GM21825 (cell line): ENCODE measurements around the gene LDHD.
A peak's percentile ranks its signal among the peaks of the same experiment; 100 is the strongest.

Experiments
- ATAC-seq: cut with Tn5 transposase; IDR thresholded peaks from one replicate; pipeline ENCODE4 v1.9.1; 2021; ENCODE audit warnings: mild to moderate bottlenecking, moderate library complexity; ENCODE audit not compliant: unreplicated experiment

The LDHD gene

DNA sequence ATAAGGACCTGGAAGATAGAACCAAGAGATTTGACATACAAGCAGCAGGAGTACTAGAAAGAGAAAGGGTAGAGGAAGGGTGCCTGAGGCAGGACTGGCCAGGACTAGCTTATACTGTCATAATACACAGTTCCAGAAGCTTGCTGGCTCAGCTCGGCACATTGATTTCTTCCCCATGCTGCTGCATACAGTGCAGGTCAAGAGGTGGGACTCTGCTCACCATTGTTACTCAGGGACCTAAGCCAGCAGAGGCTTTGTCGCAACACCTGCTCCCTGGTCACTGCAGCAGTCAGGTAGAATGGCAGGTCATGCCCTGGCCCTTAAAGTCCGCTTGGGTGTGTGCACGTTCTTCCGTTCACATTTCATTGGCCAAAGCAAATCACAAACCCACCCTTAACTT lies 32.8 kb downstream of the LDHD start:
- ATAC-seq = no peak

GRCh38 chr16:75081179-75081859 lies 35.3 kb downstream of the LDHD start:
- ATAC-seq = no peak

DNA sequence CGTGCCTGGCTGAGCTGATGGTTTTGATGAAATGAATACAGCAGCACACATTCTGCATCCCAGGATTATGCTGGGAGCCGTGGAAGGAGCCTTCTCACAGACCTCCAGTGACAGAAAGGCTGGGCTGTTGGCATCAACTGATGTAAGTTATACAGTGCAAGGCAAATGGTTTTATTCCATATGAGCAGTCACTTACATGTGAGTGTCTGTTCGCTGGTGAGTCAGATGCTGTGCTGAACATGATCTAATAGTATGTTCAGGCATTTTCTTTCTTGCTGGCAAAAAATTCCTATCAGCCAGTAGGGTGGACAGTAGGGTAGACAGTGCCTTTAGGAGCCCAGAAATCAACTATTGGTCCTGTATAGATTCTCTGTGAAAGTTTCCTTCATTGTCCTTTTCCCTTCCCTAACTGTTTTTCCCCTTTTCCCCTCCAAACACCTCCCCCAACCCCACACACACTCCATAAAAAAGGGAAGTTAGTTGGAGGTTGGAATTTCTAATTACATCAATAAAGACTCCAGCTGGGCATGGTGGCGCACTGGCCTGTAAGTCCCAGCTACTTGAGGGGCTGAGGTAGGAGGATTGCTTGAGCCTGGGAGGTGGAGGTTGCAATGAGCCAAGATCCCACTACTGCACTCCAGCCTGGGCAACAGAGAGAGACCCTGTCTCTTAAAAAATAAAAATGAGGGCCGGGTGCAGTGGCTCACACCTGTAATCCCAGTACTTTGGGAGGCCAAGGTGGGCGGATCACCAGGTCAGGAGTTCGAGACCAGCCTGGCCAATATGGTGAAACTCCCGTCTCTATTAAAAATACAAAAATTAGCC lies 36.2 kb downstream of the LDHD start:
- ATAC-seq = no peak

DNA sequence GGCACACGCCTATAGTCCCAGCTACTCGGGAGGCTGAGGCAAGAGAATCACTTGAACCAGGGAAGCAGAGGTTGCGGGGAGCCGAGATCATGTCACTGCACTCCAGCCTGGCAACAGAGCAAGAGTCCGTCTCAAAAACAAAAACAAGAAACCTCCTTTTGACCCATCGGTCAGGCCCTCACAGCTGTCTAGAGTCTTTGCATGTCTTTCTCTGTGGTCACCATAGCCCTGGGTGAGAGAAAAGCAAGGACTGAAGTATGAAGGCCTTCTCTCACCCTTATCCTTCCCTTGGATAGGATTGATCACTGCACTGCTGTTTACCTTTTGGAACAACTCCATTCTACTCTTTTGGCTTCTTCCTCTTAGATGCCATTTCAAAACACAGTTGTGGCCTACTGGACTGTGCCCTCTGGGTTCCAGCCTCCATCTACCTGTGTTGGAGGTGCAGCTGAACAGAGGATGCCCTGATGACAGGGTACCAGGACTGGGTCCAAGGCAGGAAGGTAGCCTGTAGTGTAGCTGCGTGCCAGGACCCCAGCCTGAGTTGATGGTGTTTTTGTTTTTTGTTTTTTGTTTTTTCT lies 37.1 kb downstream of the LDHD start:
- ATAC-seq = no peak

- no peak for ATAC-seq
Measured at GRCh38 chr16:75078886-75079285, 37.7 kb downstream of the LDHD start.

DNA sequence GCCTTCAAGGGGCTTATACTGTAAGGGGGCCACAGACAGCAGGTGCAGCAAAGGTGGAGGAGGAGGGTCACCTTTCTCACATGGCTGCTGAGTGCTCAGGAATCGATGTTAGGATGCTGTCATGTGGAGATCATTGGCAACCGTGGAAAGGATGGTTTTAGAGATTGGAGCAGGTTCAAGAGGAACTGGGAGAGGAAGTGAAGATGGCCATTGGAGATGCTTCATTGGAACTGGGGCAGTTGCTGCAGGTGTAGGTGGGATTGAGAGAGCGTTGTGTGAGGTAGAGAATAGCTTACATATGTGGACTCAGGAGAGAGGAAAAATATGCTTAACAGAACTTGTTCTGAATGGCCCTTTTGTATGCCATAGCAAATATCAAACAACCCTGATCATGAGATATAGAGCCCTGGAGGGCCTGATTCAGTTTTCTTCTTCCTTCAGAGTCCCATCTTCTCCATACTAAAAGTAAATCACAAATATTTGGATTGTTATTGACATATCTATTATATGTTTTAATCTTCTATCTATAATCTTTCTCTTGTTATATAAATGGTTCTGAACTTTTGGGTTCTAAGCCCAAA lies 40.8 kb downstream of the LDHD start:
- ATAC-seq = peak; percentile 11

DNA sequence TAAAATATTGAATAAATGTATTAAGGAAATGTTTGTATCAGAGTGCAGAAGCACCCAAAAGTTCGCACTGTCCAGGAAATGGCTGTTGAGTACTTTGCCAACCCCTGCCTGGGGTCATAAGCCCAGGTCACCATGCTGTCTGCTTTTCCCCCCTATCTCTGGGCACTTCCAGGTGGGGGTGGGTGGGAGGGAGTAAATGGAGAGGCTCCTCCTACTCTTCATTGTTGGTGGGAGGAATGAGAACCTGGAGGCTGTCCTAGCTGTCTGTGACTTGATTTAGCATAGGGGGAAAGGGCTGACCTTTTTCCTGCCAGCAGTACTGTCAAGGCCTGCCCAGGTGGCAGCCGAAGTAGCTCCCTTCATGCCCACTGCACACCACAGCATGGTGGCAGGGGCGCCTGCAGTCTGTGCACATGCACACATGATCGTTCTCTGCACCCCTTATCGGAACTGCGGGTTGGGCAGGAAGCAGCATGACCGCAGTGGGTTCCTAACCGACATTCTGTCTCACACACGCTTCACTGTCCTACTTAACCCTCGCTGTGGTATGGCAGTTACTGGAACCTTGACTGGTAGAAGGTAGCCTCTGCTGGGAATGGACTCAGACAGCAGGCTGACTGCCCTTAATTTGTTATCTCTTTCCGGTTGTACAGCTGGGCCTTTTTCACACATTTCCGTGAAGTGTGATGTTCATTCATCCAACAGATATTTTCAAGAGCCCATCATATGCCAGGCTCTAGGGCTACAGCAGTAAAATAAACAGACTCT lies 41.5 kb downstream of the LDHD start:
- peak; percentile 92 for ATAC-seq

DNA sequence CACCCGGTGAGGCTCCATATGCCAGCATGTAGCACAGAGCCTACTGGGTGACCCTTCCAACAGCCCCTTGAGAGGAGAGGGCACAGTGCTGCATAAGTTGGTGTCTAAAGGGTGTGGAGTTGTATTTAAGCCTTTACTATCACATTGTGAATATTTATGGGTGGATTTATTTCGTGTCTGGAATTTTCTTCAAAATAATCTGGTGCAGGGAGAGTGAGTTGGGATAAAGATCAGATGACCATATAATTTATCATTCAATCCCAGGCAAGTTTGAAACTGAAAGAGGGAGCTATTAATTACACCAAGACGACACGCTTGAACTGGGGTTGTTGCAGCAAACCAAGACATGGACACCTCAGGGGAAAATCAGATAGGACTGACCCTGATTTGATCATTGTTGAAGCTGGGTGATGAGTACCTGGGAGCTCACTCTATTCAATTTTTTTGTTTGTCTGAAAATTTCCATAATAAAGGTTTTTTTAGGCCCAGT lies 42.2 kb downstream of the LDHD start:
- ATAC-seq = no peak

DNA sequence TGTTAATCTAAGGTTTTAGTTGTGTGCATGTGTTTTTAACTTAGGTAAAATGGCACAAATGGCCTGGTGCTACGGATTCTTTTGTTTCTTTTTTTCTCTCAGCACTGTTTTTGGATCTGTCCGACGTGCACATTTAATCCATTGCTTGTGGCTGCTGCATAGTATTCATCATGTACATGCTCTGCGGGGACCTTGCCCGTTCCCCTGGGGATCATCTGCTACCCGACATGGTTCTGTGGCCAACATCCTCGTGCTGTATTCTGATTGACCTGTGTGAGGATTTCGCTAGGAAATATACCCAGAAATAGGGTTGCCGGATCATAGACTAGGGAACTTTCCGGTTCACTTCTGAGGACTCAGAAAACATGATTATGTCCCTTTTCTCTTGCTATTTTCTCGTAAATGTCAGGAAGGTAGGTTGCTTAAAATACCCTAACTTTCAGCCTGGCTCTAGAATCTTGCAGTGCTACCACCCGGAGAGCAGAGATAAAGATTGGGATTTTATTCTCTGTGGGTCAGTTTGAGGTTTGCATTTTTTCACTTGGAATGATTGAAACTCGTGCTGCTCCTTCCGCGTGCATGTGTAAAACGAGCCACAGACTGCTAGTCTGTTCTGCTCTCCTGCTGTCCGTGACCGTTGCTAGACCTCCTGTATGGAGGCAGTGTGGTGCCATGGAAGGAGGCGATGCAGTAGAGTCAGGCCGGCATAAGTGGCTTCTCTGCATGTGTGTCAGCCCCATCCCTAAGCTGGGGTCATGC lies 42.9 kb downstream of the LDHD start:
- no peak for ATAC-seq

DNA sequence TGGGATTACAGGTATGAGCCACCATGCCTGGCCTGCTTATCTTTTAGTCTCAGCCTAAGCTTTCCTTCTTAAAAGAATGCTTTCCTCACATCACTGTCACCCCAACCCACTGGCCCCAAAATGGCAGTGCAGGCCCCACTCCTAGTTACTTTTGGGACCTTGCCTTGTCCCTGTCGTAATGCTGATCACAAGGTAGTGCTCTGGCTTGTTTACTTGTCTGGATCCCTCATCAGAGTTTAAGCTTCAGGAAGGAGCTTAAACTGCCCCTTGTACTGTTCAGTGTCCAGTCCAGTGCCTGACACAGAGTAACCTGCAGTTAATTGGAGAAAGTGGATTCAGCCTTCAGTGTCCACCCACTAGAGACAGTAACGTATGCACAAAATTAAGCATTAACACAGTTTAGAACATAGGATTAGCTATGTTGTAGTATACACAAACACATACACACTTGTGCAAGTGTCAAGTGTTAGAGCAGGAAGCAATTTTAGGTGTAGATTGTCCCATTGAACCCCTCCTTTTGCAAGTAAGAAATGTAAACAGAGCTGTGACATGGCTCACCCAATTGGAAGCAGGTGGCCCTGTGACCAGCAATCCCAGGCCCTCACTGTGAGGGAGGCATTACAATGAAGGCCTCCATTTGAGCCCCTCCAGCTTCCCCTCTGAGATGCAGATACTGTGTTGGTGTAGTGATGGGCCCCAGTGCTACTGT lies 44.2 kb downstream of the LDHD start:
- ATAC-seq = no peak

- no peak for ATAC-seq
Measured at GRCh38 chr16:75071621-75072020, 45.0 kb downstream of the LDHD start.

GRCh38 chr16:75070012-75070841 lies 46.4 kb downstream of the LDHD start:
- ATAC-seq = no peak

GRCh38 chr16:75068085-75069031 lies 48.2 kb downstream of the LDHD start:
- no peak for ATAC-seq

DNA sequence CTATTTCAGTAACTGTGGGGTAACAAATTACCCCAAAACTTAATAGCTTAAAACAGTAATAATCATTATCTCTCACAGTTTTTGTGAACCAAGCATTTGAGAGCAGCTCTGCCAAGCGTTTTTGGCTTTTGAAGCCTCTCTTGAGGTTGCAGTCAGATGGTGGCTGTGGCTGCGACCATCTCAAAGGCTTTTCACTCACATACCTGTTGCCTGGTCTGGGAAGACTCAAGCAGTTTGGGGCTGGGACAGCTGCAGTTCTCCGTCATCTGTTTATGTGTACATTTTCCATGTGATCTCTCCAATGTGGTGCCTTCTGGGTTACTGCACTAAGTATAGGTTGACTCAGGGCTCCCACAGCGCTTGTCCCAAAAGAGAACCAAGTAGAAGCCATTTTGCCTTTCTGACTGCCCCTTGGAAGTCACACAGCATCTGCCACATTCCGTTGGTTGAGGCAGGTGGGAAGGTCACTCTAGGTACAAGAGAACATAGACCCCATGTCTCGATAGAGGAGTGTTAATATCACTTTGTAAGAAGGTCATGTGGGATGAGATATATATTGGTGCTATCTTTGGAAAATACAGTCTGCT lies 49.6 kb downstream of the LDHD start:
- ATAC-seq = no peak

DNA sequence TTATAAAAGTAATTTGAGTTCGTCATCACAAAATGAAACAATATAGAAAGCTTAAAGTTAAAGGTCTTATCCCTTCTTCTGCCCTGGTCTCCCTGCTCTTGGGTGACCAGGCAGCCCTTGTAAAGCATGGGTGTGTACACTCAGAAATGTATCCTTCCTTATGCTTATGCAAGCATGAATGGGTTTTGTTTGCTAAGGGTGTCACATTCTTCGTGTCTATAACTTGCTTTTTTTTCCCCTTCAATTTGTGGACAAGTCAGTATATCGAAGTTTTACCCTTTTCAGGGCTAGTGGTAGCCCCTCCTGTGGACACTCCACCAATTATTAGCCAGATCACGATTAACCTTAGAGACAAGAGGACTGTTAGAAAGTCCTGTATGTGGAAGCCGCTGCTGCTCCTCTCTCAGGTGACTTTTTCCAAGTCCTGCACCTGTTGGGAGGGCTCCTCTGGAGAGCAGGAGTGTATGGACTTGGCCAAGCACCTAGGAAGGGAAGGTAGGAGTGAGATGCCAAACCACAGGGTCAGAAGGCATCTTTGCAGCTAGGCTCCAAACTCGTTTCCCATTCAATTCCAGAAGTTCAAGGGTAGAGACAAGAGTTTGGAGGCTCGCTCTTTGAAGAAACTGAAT lies 50.9 kb downstream of the LDHD start:
- no peak for ATAC-seq

DNA sequence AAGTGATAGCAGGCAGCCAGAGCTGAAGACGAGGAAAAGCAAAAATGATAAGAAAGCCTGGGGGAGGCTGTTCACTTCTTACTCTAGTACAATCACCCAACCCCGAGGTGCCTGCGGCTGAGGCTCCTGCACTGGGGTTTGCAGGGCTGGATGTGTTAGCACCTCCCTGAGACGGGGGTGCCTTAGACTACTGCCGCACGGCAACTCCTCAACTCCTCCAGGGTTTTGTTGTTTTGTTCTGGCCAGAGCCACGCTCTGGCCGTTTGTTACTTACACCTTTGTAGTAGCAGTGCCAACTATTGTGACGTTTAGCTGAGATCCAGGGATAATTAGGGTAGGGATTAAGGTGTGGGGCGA lies 51.5 kb downstream of the LDHD start:
- ATAC-seq = no peak
